H1 (cell line): ENCODE results near the gene MYL2. TPM values are rescaled to one million over a fixed set of nuclear protein-coding genes. Genes with fewer than 3 reads are reported as not detected.

Experiments used
- CTCF ChIA-PET: fragments of 300-600 bp; sonication (Branson Sonifier 250); formaldehyde crosslinking; loops from one replicate; lab custom pipeline; 2021; ENCODE audit not compliant: partially characterized antibody; lab: Charles Lee
- POLR2A ChIA-PET: fragments of 300-600 bp; sonication (Branson Sonifier 250); formaldehyde crosslinking; loops from one replicate; lab custom pipeline; 2021; ENCODE audit warnings: inconsistent platforms; ENCODE audit not compliant: partially characterized antibody; lab: Charles Lee
- DNase-seq, 2 experiments: peaks; one replicate each; pipeline versions ENCODE4 v3.0.0 to v3.0.0-alpha.2; 2010 to 2022; ENCODE audit warnings: low spot score in 2 of 2, low read depth in 1 of 2, mixed read lengths in 1 of 2
- FAIRE-seq: peaks from 2 replicates; lab custom pipeline; 2011; peaks lifted over from hg19 to GRCh38; lab: Jason Lieb, UNC
- H2AFZ ChIP-seq: 2 replicates; pipeline ENCODE4 v1.8.1; 2012; ENCODE audit warnings: low read length, inconsistent platforms
- H2AK5ac ChIP-seq: 2 replicates; pipeline ENCODE4 v1.6.1; 2013; ENCODE audit warnings: low read depth, low read length
- H2BK120ac ChIP-seq: replicated peaks from 2 replicates; pipeline ENCODE3; 2013; ENCODE audit warnings: low read depth, low read length, inconsistent platforms
- H2BK12ac ChIP-seq: 2 replicates; pipeline ENCODE4 v1.6.1; 2013; ENCODE audit warnings: low read depth, low read length
- H2BK15ac ChIP-seq: 2 replicates; pipeline ENCODE4 v1.6.1; 2013; ENCODE audit warnings: low read length
- H2BK20ac ChIP-seq: 2 replicates; pipeline ENCODE4 v1.6.1; 2013; ENCODE audit warnings: low read length
- H2BK5ac ChIP-seq: 2 replicates; pipeline ENCODE4 v1.6.1; 2013; ENCODE audit warnings: low read depth, low read length
- H3K14ac ChIP-seq: 2 replicates; pipeline ENCODE4 v1.6.1; 2013; ENCODE audit warnings: inconsistent platforms; ENCODE audit not compliant: insufficient read length
- H3K18ac ChIP-seq: 2 replicates; pipeline ENCODE4 v1.6.1; 2013; ENCODE audit warnings: low read length; ENCODE audit errors: extremely low read depth
- H3K23ac ChIP-seq: 2 replicates; pipeline ENCODE4 v1.6.1; 2013; ENCODE audit warnings: inconsistent platforms; ENCODE audit not compliant: insufficient read length
- H3K23me2 ChIP-seq: 2 replicates; pipeline ENCODE4 v1.6.1; 2013; ENCODE audit warnings: low read depth, low read length
- H3K27ac ChIP-seq: 2 replicates; pipeline ENCODE4 v1.6.1; 2011; ENCODE audit warnings: low read depth, low read length, inconsistent platforms
- H3K27me3 ChIP-seq, 4 experiments: replicated peaks in 1 of 4; 1 replicate in 1 of 4; 2 replicates in 3 of 4; pipeline versions ENCODE4 v1.6.1 to v1.8.1; 2011 to 2013; ENCODE audit warnings: low read length in 3 of 4, mild to moderate bottlenecking in 3 of 4, inconsistent platforms in 2 of 4, mixed read lengths in 2 of 4, moderate library complexity in 1 of 4; ENCODE audit not compliant: control insufficient read depth in 3 of 4, insufficient read depth in 3 of 4; ENCODE audit errors: extremely low read depth in 1 of 4
- H3K36me3 ChIP-seq, 4 experiments: 2 replicates each; pipeline versions ENCODE4 v1.6.1 to v1.8.1; 2011 to 2013; ENCODE audit warnings: mild to moderate bottlenecking in 4 of 4, low read length in 3 of 4, moderate library complexity in 2 of 4, control low read depth in 1 of 4, inconsistent platforms in 1 of 4; ENCODE audit not compliant: insufficient read depth in 4 of 4, control insufficient read depth in 2 of 4
- H3K4ac ChIP-seq: replicated peaks from 2 replicates; pipeline ENCODE3; 2013; ENCODE audit warnings: low read length, low read depth, mixed read lengths, inconsistent platforms; ENCODE audit not compliant: insufficient read length
- H3K4me1 ChIP-seq, 4 experiments: replicated peaks in 1 of 4; 1 replicate in 1 of 4; 2 replicates in 3 of 4; pipeline versions ENCODE4 v1.6.1 to v1.8.1; 2011 to 2013; ENCODE audit warnings: low read length in 3 of 4, inconsistent platforms in 2 of 4, mixed read lengths in 1 of 4; ENCODE audit not compliant: insufficient read depth in 4 of 4, control insufficient read depth in 3 of 4
- H3K4me2 ChIP-seq, 2 experiments: 2 replicates each; pipeline versions ENCODE4 v1.6.1 to v1.8.1; 2011 to 2013; ENCODE audit warnings: low read depth in 2 of 2, low read length in 2 of 2, control low read depth in 1 of 2, inconsistent platforms in 1 of 2, mild to moderate bottlenecking in 1 of 2; ENCODE audit not compliant: insufficient read depth in 1 of 2
- H3K4me3 ChIP-seq, 4 experiments: fragments of 200-600, 300-600 bp in 1 of 4; sonication (generic), shearing (Covaris generic), sonication (Bioruptor Twin) in 1 of 4; 2 replicates each; pipeline versions ENCODE4 v1.5.1 to v1.8.1; 2011 to 2016; ENCODE audit warnings: low read length in 4 of 4, low read depth in 3 of 4, control low read depth in 2 of 4, inconsistent platforms in 2 of 4, mild to moderate bottlenecking in 2 of 4, mixed read lengths in 1 of 4, moderate library complexity in 1 of 4; ENCODE audit not compliant: insufficient read depth in 2 of 4; ENCODE audit errors: extremely low read depth in 1 of 4
- H3K56ac ChIP-seq: replicated peaks from 2 replicates; pipeline ENCODE3; 2013; ENCODE audit warnings: low read depth, mild to moderate bottlenecking, mixed read lengths, low read length, inconsistent platforms; ENCODE audit not compliant: insufficient read length
- H3K79me1 ChIP-seq: 2 replicates; pipeline ENCODE4 v1.6.1; 2013; ENCODE audit warnings: low read depth, low read length, control low read depth
- H3K79me2 ChIP-seq, 2 experiments: 2 replicates each; pipeline versions ENCODE4 v1.6.1 to v1.8.1; 2012 to 2013; ENCODE audit warnings: low read length in 2 of 2, mild to moderate bottlenecking in 2 of 2, inconsistent platforms in 1 of 2; ENCODE audit not compliant: insufficient read depth in 2 of 2, control insufficient read depth in 1 of 2
- H3K9ac ChIP-seq, 4 experiments: replicated peaks in 1 of 4; 1 replicate in 1 of 4; 2 replicates in 3 of 4; pipeline versions ENCODE4 v1.6.1 to v1.8.1; 2011 to 2013; ENCODE audit warnings: low read depth in 3 of 4, low read length in 3 of 4, control low read depth in 2 of 4, mild to moderate bottlenecking in 2 of 4, moderate library complexity in 2 of 4, inconsistent platforms in 1 of 4; ENCODE audit errors: extremely low read depth in 1 of 4
- H3K9me3 ChIP-seq, 2 experiments: 2 replicates each; pipeline versions ENCODE4 v1.6.1 to v1.8.1; 2012 to 2013; ENCODE audit warnings: mild to moderate bottlenecking in 2 of 2, moderate library complexity in 2 of 2, control low read depth in 1 of 2, inconsistent platforms in 1 of 2, low read depth in 1 of 2, low read length in 1 of 2, mixed read lengths in 1 of 2; ENCODE audit not compliant: insufficient read depth in 2 of 2
- H4K20me1 ChIP-seq, 2 experiments: replicated peaks in 1 of 2; 2 replicates each; pipeline versions ENCODE3 to v1.8.1; 2011 to 2013; ENCODE audit warnings: inconsistent platforms in 2 of 2, low read length in 2 of 2, mild to moderate bottlenecking in 1 of 2; ENCODE audit not compliant: insufficient read depth in 2 of 2, control insufficient read depth in 1 of 2
- H4K5ac ChIP-seq: 2 replicates; pipeline ENCODE4 v1.6.1; 2013; ENCODE audit warnings: low read length, low read depth, mixed read lengths, inconsistent platforms; ENCODE audit not compliant: insufficient read length
- H4K8ac ChIP-seq: 2 replicates; pipeline ENCODE4 v1.8.0; 2013; ENCODE audit warnings: mild to moderate bottlenecking, moderate library complexity, low read length, inconsistent platforms; ENCODE audit not compliant: insufficient read depth; ENCODE audit errors: extremely low read depth
- H4K91ac ChIP-seq: replicated peaks from 2 replicates; pipeline ENCODE3; 2013; ENCODE audit warnings: low read length, mixed read lengths, inconsistent platforms; ENCODE audit not compliant: insufficient read length
- ASH2L ChIP-seq: fragments of 200-600, 300-600 bp; sonication (generic); IDR thresholded peaks from one replicate; pipeline ENCODE4 v1.7.1; 2017; ENCODE audit warnings: low read length
- ATF3 ChIP-seq: IDR thresholded peaks from 2 replicates; pipeline ENCODE4 v1.6.1; 2011; ENCODE audit warnings: low read depth, mild to moderate bottlenecking, low read length; ENCODE audit not compliant: insufficient read depth
- CHD1 ChIP-seq: IDR thresholded peaks from 2 replicates; pipeline ENCODE4 v1.6.1; 2012; ENCODE audit warnings: low read depth, low read length, improper control_type of control experiment
- CTBP2 ChIP-seq: IDR thresholded peaks from 2 replicates; pipeline ENCODE4 v1.7.0; 2011; ENCODE audit warnings: borderline replicate concordance, mild to moderate bottlenecking, moderate library complexity, mixed read lengths, low read length; ENCODE audit not compliant: insufficient read depth, insufficient read length
- FOSL1 ChIP-seq: IDR thresholded peaks from 2 replicates; pipeline ENCODE4 v1.6.1; 2011; ENCODE audit warnings: mild to moderate bottlenecking, low read depth, low read length, moderate library complexity; ENCODE audit not compliant: insufficient read depth
- KDM1A ChIP-seq: fragments of 200-600, 300-600 bp; sonication (generic); IDR thresholded peaks from 2 replicates; pipeline ENCODE4 v1.7.1; 2016; ENCODE audit warnings: mild to moderate bottlenecking, low read length, borderline replicate concordance
- RXRA ChIP-seq: IDR thresholded peaks from 2 replicates; pipeline ENCODE4 v1.6.1; 2011; ENCODE audit warnings: low read depth, mild to moderate bottlenecking, low read length, moderate library complexity; ENCODE audit not compliant: insufficient read depth
- SAP30 ChIP-seq: fragments of 300-600 bp; sonication (generic); IDR thresholded peaks from 2 replicates; pipeline ENCODE4 v1.7.1; 2012; ENCODE audit warnings: low read length, moderate library complexity, mild to moderate bottlenecking, inconsistent platforms; ENCODE audit not compliant: insufficient read depth, insufficient replicate concordance
- SP2 ChIP-seq: IDR thresholded peaks from 2 replicates; pipeline ENCODE4 v1.6.1; 2012; ENCODE audit warnings: mild to moderate bottlenecking, low read length, inconsistent platforms
- TAF1 ChIP-seq: IDR thresholded peaks from 2 replicates; pipeline ENCODE4 v1.6.1; 2011; ENCODE audit warnings: mild to moderate bottlenecking, low read depth, low read length
- TBP ChIP-seq: IDR thresholded peaks from 2 replicates; pipeline ENCODE4 v1.6.1; 2011; ENCODE audit warnings: low read depth, low read length, improper control_type of control experiment
- YY1 ChIP-seq: IDR thresholded peaks from 2 replicates; pipeline ENCODE4 v1.6.1; 2011; ENCODE audit warnings: low read depth, mild to moderate bottlenecking, low read length
- WGBS, 2 experiments: shearing (Covaris generic) in 1 of 2; methylation state at CpG; one replicate each; pipeline versions ENCODE4 v1.1.6 to v1.1.7; 2013 to 2015; ENCODE audit warnings: low lambda C conversion rate in 2 of 2, mixed read lengths in 2 of 2, inconsistent platforms in 1 of 2, low coverage in 1 of 2, missing lambda C conversion rate in 1 of 2; ENCODE audit not compliant: insufficient replicate concordance in 2 of 2, insufficient coverage in 1 of 2, insufficient read length in 1 of 2; ENCODE audit errors: extremely low coverage in 1 of 2, missing lambda C conversion rate in 1 of 2; 5-methylcytosine and 5-hydroxymethylcytosine counted together
- polyA plus RNA-seq, 7 experiments: library from polyadenylated mRNA; depleted of rRNA in 3 of 7; stranded (reverse) in 5 of 7; unstranded in 2 of 7; fragments of >200 nt in 5 of 7; fragments of 200-250 nt in 2 of 7; gene quantifications; 1 replicate in 5 of 7; 2 replicates in 1 of 7; 4 replicates in 1 of 7; pipeline versions ENCODE4 v1.2.1 to v1.2.3, GENCODE V29; 2011 to 2013; ENCODE audit warnings: missing spikeins in 2 of 7, mixed read lengths in 2 of 7
- total RNA-seq: library from RNA; stranded (reverse); fragmentation: NEBNext Ultra II Directional; extraction: Animal tissue kit (Norgen Biotek cat#: 25700); gene quantifications from 2 replicates; pipeline ENCODE4 v1.2.1, GENCODE V29; 2021
- TF ChIP-seq, protein P1 (sequence below): IDR thresholded peaks from 2 replicates; pipeline ENCODE4 v1.6.1; 2011; ENCODE audit warnings: low read length, improper control_type of control experiment

MYL2 gene
- total and polyA plus RNA-seq, 2 of the 8 experiments (the other 6 are each of a cell fraction or from before 2014, with no cell fraction given), result not detected

- Histone ChIP-seq H3K79me1 (no peaks in the 10 kb centered on the region), H3K4me1 (no peaks in the 10 kb centered on the region), H2AK5ac (no peak overlapping the region), H3K36me3 (no peaks in the 10 kb centered on the region), H3K79me2 (no peaks in the 10 kb centered on the region), H3K23ac (no peak overlapping the region), H3K18ac (no peak overlapping the region), H2BK20ac (no peak overlapping the region), H4K8ac (no peak overlapping the region), H2BK12ac (no peak overlapping the region), H3K14ac (no peak overlapping the region), H3K9me3 (no peaks in the 10 kb centered on the region), H3K9ac (no peak overlapping the region), H3K4me2 (no peak overlapping the region), H3K4ac (no peak overlapping the region), H4K91ac (no peak overlapping the region), H4K20me1 (peaks cover 0 to 4% of the 10 kb centered on the region in 2 experiments), H4K5ac (no peak overlapping the region), H2BK15ac (no peak overlapping the region), H3K56ac (no peak overlapping the region), H3K27ac (no peak overlapping the region), H2BK5ac (no peak overlapping the region), H3K27me3 (no peaks in the 10 kb centered on the region), H3K4me3 (no peak overlapping the region), H2BK120ac (no peak overlapping the region), H2AFZ (no peak overlapping the region), H3K23me2 (peaks cover 4% of the 10 kb centered on the region; the same call in 1 of the 2 replicates)
- ChIA-PET CTCF (interaction anchor here (0.5 to 3.7 kb wide), 7 partner anchors 10 to 210 kb away, joined by 3 to 16 read pairs (median 4); partner anchors contain the start of gene CCDC63), POLR2A (no interaction called here)
- no peak for FAIRE-seq
- 88% methylated on average over 4 of the region's 4 CpGs; no CpG with 5 or more reads in 1 of the 2 experiments for WGBS, 2 experiments
- no peak for DNase-seq
- TF ChIP-seq CHD1 (no peak), SAP30 (no peak), TAF1 (no peak), SP2 (no peak), ATF3 (no peak), TBP (no peak), RXRA (no peak), ASH2L (no peak), FOSL1 (no peak), CTBP2 (no peak), YY1 (no peak), KDM1A (no peak)
- TF ChIP-seq, protein P1, sequence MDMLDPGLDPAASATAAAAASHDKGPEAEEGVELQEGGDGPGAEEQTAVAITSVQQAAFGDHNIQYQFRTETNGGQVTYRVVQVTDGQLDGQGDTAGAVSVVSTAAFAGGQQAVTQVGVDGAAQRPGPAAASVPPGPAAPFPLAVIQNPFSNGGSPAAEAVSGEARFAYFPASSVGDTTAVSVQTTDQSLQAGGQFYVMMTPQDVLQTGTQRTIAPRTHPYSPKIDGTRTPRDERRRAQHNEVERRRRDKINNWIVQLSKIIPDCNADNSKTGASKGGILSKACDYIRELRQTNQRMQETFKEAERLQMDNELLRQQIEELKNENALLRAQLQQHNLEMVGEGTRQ, result no peak
Measured at GRCh38 chr12:110883251-110883650, 37.1 kb downstream of the MYL2 start.
